Stomach (tissue), 9 donors: ENCODE results near the gene RINL. TPM values are rescaled to one million over a fixed set of nuclear protein-coding genes. Genes with fewer than 3 reads are reported as not detected.

Experiments
- DNase-seq, 2 donors: peaks; one replicate each; pipeline versions ENCODE4 v3.0.0 to v3.0.0-alpha.2; 2013 to 2019
- H3K27ac ChIP-seq, 5 donors: fragments of 200-600 bp in 4 of 5; sonication (generic) in 4 of 5; one replicate each; pipeline ENCODE4 v1.5.1; 2013 to 2019; ENCODE audit warnings: mild to moderate bottlenecking in 1 of 5, moderate library complexity in 1 of 5
- H3K27me3 ChIP-seq, 3 donors: fragments of 200-600 bp; sonication (generic); one replicate each; pipeline ENCODE4 v1.5.1; 2017 to 2019; ENCODE audit warnings: mixed run types in 1 of 3
- H3K36me3 ChIP-seq, 4 donors: fragments of 200-600 bp; sonication (generic); 1 replicate in 3 of 4; 2 replicates in 1 of 4; pipeline ENCODE4 v1.5.1; 2016 to 2019
- H3K4me1 ChIP-seq, 4 donors: fragments of 200-600 bp; sonication (generic); one replicate each; pipeline ENCODE4 v1.5.1; 2016 to 2019
- H3K4me3 ChIP-seq, 4 donors: fragments of 200-600 bp; sonication (generic) in 3 of 4; one replicate each; pipeline ENCODE4 v1.5.1; 2016 to 2019; ENCODE audit warnings: mild to moderate bottlenecking in 1 of 4
- H3K9me3 ChIP-seq, 4 donors: fragments of 200-600 bp; sonication (generic); one replicate each; pipeline ENCODE4 v1.5.1; 2016 to 2019
- CTCF ChIP-seq, 7 experiments: fragments of 450-650 bp in 4 of 7; fragments of 200-600 bp in 3 of 7; sonication (generic) in 3 of 7; IDR thresholded peaks; one replicate each; pipeline ENCODE4 v1.5.1; 2016 to 2019; ENCODE audit warnings: antibody characterized with exemption in 7 of 7, control low read depth in 2 of 7, mild to moderate bottlenecking in 1 of 7
- EP300 ChIP-seq: sonication (generic); formaldehyde crosslinking; IDR thresholded peaks from one replicate; pipeline ENCODE4 v1.6.1; 2017; ENCODE audit warnings: antibody characterized with exemption
- POLR2A ChIP-seq, 4 donors: fragments of 450-650 bp; IDR thresholded peaks; one replicate each; pipeline ENCODE4 v1.6.1; 2016; ENCODE audit warnings: antibody characterized with exemption in 4 of 4, control low read depth in 2 of 4, mild to moderate bottlenecking in 1 of 4, moderate library complexity in 1 of 4
- POLR2AphosphoS5 ChIP-seq, 3 donors: sonication (generic); formaldehyde crosslinking; IDR thresholded peaks; one replicate each; pipeline ENCODE4 v1.6.1; 2016; ENCODE audit warnings: antibody characterized with exemption in 3 of 3
- WGBS, 5 donors: extraction: QIAGEN DNeasy Blood & Tissue Kit in 3 of 5; methylation state at CpG; one replicate each; pipeline versions ENCODE4 v1.1.5 to v1.1.7; 2013 to 2018; 5-methylcytosine and 5-hydroxymethylcytosine counted together
- intact Hi-C: fragments of 100-400 bp; cut with DNase I; formaldehyde crosslinking; loops from one replicate; pipeline ENCODE4 v1.15.1; 2023; ENCODE audit warnings: low total_unique reads
- polyA plus RNA-seq, 3 donors: library from polyadenylated mRNA; stranded (reverse); fragments of 200-250 nt; gene quantifications; one replicate each; pipeline ENCODE4 v1.2.3, GENCODE V29; 2013
- total RNA-seq, 5 donors: library from RNA; depleted of rRNA; stranded (reverse); fragments of >200 nt; gene quantifications; one replicate each; pipeline versions ENCODE4 v1.1.0 to v1.2.3, GENCODE V29; 2014 to 2016
- donor health status: healthy with polysubstance abuse.
- donor health status: Bipolar disorder and iron deficiency.
- donor health status: healthy.

RINL gene
- total and polyA plus RNA-seq, 8 donors = 1.8 to 10.0 (median 6.9) TPM; not detected in 1

DNA sequence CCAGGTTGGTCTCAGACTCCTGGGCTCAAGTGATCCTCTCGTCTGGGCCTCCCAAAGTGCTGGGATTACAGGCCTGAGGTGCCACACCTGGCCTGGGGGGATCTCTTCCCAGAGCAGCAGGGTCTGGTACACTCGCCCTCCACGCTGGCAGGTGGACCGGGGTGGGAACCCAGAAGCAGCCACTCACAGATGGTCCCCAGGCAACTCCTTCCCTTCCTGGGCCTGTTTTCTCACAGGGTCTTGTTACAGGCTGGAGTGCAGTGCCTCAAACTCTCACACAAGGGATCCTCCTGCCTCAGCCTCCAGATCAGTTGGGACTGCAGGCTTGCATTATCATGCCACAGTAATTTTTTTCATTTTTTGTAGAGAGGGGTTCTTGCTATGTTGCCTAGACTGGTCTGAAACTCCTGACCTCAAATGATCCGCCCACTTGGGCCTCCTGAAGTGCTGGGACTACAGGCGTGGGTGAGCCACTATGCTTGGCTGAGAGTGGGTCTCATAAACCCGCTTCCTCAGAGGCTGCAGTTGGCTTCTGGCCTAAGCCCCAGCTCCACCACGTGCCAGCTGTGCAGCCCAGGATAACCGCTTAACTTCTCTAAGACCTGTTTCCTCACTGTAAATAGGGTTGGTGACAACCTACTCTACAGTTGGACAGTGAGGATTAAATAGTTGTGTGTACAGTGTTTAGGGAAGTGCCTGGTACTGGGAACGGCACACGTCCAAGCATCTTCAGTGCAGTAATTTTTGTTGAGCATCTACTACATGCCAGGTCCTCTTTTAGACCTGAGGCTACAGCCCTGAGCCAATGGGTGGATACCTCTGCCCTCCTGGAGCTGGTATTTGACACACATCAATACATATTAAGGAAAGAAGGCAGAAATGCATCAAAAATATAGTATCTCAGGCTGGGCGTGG lies 34.8 kb upstream of the RINL start:
- no peak for DNase-seq
- H3K4me1 ChIP-seq = peaks cover 0 to 6% (median 0%) of the 10 kb centered on the region in 4 donors
- peaks cover 5 to 30% (median 23%) of the 10 kb centered on the region in 4 donors for H3K36me3 ChIP-seq
- TF ChIP-seq POLR2AphosphoS5 (IDR thresholded peaks at IDR 0.05) (no peak), POLR2A (IDR thresholded peaks at IDR 0.05) (no peak), EP300 (no peak), CTCF (IDR thresholded peaks at IDR 0.05) (no peak)
- H3K4me3 ChIP-seq = no peak overlapping the region
- 63 to 81% (median 80%) methylated on average over 8 to 12 of the region's 12 CpGs for WGBS, 5 donors
- no peaks in the 10 kb centered on the region for H3K9me3 ChIP-seq
- H3K27me3 ChIP-seq = peaks cover 0 to 18% (median 12%) of the 10 kb centered on the region in 3 donors
- no peak overlapping the region for H3K27ac ChIP-seq
- intact Hi-C loops = no loop called here

DNA sequence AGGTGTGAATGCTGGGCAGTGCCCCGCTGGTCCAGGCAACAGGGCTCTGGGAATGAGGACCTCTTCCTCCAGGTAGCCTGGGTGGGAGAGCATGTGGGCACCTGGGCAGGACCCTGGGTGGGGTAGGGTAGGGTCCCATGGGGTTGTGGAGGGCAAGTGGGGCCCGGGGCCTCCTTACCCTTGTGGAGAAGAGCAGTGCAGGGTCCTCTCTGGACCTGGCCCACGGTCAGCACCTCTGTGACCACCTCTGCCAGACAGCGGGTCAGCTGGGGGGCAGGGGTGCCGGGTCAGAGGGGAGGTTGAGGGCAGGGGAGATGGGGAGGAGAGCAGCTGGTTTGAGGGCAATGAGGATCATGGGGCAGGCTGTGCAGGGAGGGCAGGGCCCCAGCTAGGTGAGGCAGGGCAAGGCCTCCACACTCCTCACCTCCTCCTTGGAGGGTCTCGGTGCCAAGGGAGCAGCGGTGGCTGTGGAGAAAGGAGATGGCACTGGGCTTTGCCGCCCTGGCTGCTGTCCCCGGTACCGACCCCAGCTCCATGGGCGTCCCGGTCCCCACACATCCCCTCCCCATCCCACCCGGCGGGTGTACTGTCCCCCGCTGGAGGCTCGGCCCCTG lies 33.4 kb upstream of the RINL start:
- no peak overlapping the region for H3K27ac ChIP-seq
- peaks cover 0 to 18% (median 12%) of the 10 kb centered on the region in 3 donors for H3K27me3 ChIP-seq
- peaks cover 18 to 43% (median 36%) of the 10 kb centered on the region in 4 donors for H3K36me3 ChIP-seq
- H3K9me3 ChIP-seq = no peaks in the 10 kb centered on the region
- 57 to 62% (median 60%) methylated on average over 10 to 16 of the region's 16 CpGs for WGBS, 5 donors
- intact Hi-C loops = no loop called here
- H3K4me1 ChIP-seq = peaks cover 0 to 6% (median 0%) of the 10 kb centered on the region in 4 donors
- no peak overlapping the region for H3K4me3 ChIP-seq
- no peak for DNase-seq
- TF ChIP-seq POLR2AphosphoS5 (IDR thresholded peaks at IDR 0.05) (no peak), CTCF (IDR thresholded peaks at IDR 0.05) (no peak), POLR2A (IDR thresholded peaks at IDR 0.05) (no peak), EP300 (no peak)

DNA sequence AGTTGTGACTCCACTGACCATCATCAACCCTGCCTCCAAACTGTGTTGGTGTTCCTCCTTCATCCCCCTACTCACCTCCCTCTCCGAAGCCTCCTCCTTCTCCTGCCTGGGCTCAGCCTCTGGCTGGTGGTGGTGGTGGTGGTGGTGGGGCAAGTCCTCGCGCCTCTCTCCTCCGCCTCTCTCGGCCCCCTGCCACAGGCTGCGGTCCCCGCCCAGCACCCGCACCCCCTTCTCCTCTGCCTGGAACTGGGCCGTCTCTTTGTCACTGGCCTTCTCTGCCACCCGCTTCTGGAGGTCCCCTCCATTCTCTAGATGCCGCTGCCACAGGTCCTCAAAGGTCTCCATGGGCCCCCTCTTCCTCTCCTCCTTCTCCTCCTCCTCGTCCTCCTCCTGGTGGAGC lies 32.4 kb upstream of the RINL start:
- H3K27ac ChIP-seq = no peak overlapping the region
- H3K9me3 ChIP-seq = no peaks in the 10 kb centered on the region
- no peak overlapping the region for H3K4me3 ChIP-seq
- TF ChIP-seq POLR2A (IDR thresholded peaks at IDR 0.05) = no peak
- no peak for TF ChIP-seq POLR2AphosphoS5 (IDR thresholded peaks at IDR 0.05)
- no peak for DNase-seq
- intact Hi-C loops = no loop called here
- 90 to 96% (median 94%) methylated on average over 10 to 12 of the region's 12 CpGs for WGBS, 5 donors
- H3K4me1 ChIP-seq = peaks cover 0 to 6% (median 0%) of the 10 kb centered on the region in 4 donors
- peaks cover 22 to 46% (median 41%) of the 10 kb centered on the region in 4 donors for H3K36me3 ChIP-seq
- H3K27me3 ChIP-seq = peaks cover 0 to 18% (median 12%) of the 10 kb centered on the region in 3 donors

DNA sequence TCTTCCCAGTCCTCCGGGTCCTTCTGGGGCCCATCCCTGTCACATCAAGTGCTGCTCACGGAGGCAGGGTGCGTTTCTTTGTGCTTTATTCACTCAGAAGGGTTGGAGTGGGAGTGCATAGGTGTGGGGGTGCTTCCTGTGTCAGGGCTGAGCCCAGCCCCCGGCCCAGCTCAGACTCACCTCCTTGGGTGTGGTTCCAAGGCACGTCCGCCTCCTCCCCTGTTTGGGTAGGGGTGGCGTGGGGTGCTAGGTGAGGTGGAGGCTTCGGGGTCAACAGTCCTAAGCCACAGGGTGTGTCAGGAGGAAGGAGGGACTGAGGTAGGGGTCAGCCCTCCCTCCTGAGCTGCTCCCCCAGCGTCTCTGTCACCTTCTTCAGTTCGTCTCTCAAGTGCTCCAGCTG lies 30.8 kb upstream of the RINL start:
- H3K27me3 ChIP-seq = peaks cover 0 to 18% (median 12%) of the 10 kb centered on the region in 3 donors
- H3K36me3 ChIP-seq = peaks cover 33 to 52% (median 49%) of the 10 kb centered on the region in 4 donors
- H3K4me3 ChIP-seq = no peak overlapping the region
- WGBS, 5 donors = 58 to 73% (median 71%) methylated on average over 8 to 10 of the region's 10 CpGs
- no peak for DNase-seq
- TF ChIP-seq CTCF (IDR thresholded peaks at IDR 0.05) (no peak), POLR2AphosphoS5 (IDR thresholded peaks at IDR 0.05) (no peak), EP300 (no peak), POLR2A (IDR thresholded peaks at IDR 0.05) (no peak)
- H3K9me3 ChIP-seq = no peaks in the 10 kb centered on the region
- H3K27ac ChIP-seq = no peak overlapping the region
- intact Hi-C loops = no loop called here
- peaks cover 0 to 6% (median 0%) of the 10 kb centered on the region in 4 donors for H3K4me1 ChIP-seq
